HepG2 (cell line): ENCODE data around the gene TTC31. TPM values are rescaled to one million over a fixed set of nuclear protein-coding genes. Genes with fewer than 3 reads are reported as not detected.

Experiments
- ATAC-seq: fragments of 200-7000 bp; cut with Tn5 transposase; 3 replicates; pipeline ENCODE4 v1.9.1; 2020; ENCODE audit warnings: mild to moderate bottlenecking, moderate library complexity
- BruUV-seq: library from RNA; stranded (reverse); fragments of 400-500 nt; replicated peaks from 2 replicates; lab custom pipeline; 2021; lab: Mats Ljungman, UMichigan
- CTCF ChIA-PET: fragments of 300-600 bp; formaldehyde crosslinking; extraction: SDS; loops from one replicate; lab custom pipeline; 2021; ENCODE audit warnings: low total read pairs, inconsistent platforms, low intra/inter-chr PET ratio; lab: Yijun Ruan, JAX
- POLR2A ChIA-PET: fragments of 350-600 bp; sonication (Branson Sonifier 250); formaldehyde crosslinking; loops from one replicate; lab custom pipeline; 2020; ENCODE audit warnings: antibody characterized with exemption, inconsistent platforms; lab: Yijun Ruan, JAX
- DNase-seq: peaks from one replicate; pipeline ENCODE4 v3.0.0-alpha.2; 2015; ENCODE audit warnings: low spot score
- FAIRE-seq: peaks from 3 replicates; lab custom pipeline; 2011; peaks lifted over from hg19 to GRCh38; lab: Jason Lieb, UNC
- H2AFZ ChIP-seq: one replicate; pipeline ENCODE4 v1.6.1; 2011; ENCODE audit warnings: low read length, inconsistent platforms
- H3K27ac ChIP-seq: fragments of 300-600 bp; 3 replicates; pipeline ENCODE4 v1.8.0; 2011; ENCODE audit warnings: mixed run types, mild to moderate bottlenecking, mixed read lengths, low read length, inconsistent platforms; ENCODE audit not compliant: insufficient read depth; ENCODE audit errors: extremely low read length
- H3K27me3 ChIP-seq, 2 experiments: fragments of 200-600 bp in 1 of 2; 2 replicates in 1 of 2; 3 replicates in 1 of 2; pipeline versions ENCODE4 v1.6.0 to v1.8.0; 2011; ENCODE audit warnings: low read length in 2 of 2, mild to moderate bottlenecking in 2 of 2, moderate library complexity in 2 of 2, inconsistent platforms in 1 of 2; ENCODE audit not compliant: insufficient read depth in 2 of 2, control insufficient read depth in 1 of 2
- H3K36me3 ChIP-seq, 2 experiments: fragments of 200-600 bp in 1 of 2; replicated peaks in 1 of 2; 2 replicates in 1 of 2; 3 replicates in 1 of 2; pipeline versions ENCODE4 v1.5.1 to v1.8.0; 2011; ENCODE audit warnings: low read length in 2 of 2, inconsistent platforms in 1 of 2; ENCODE audit not compliant: insufficient read depth in 2 of 2, control insufficient read depth in 1 of 2
- H3K4me1 ChIP-seq: 2 replicates; pipeline ENCODE4 v1.5.1; 2012; ENCODE audit warnings: low read length, inconsistent platforms; ENCODE audit not compliant: insufficient read depth
- H3K4me2 ChIP-seq: 2 replicates; pipeline ENCODE4 v1.6.0; 2011; ENCODE audit warnings: low read depth, low read length, inconsistent platforms
- H3K4me3 ChIP-seq, 3 experiments: fragments of 200-600 bp in 1 of 3; sonication (generic), shearing (Covaris generic) in 1 of 3; replicated peaks in 1 of 3; 2 replicates each; pipeline ENCODE4 v1.5.1; 2011 to 2016; ENCODE audit warnings: low read length in 3 of 3, inconsistent platforms in 2 of 3, low read depth in 2 of 3, mild to moderate bottlenecking in 2 of 3, control low read depth in 1 of 3, mixed read lengths in 1 of 3; ENCODE audit not compliant: insufficient read depth in 1 of 3
- H3K79me2 ChIP-seq: one replicate; pipeline ENCODE4 v1.6.1; 2011; ENCODE audit warnings: low read length, inconsistent platforms; ENCODE audit not compliant: insufficient read depth
- H3K9ac ChIP-seq: 2 replicates; pipeline ENCODE4 v1.6.0; 2011; ENCODE audit warnings: mild to moderate bottlenecking, low read depth, low read length, inconsistent platforms; ENCODE audit not compliant: insufficient read depth
- H3K9me3 ChIP-seq: 2 replicates; pipeline ENCODE4 v1.5.1; 2012; ENCODE audit warnings: mild to moderate bottlenecking, low read length
- H4K20me1 ChIP-seq: 2 replicates; pipeline ENCODE4 v1.6.0; 2011; ENCODE audit warnings: inconsistent platforms, mild to moderate bottlenecking, low read length, moderate library complexity; ENCODE audit not compliant: insufficient read depth
- CREB1 ChIP-seq, 2 experiments: fragments of 450-650 bp in 1 of 2; IDR thresholded peaks; 2 replicates each; pipeline ENCODE4 v1.6.1; 2016 to 2017; ENCODE audit warnings: control low read depth in 1 of 2, mild to moderate bottlenecking in 1 of 2, missing compliant biosample characterization in 1 of 2, missing genetic modification characterization in 1 of 2
- HMG20A ChIP-seq: IDR thresholded peaks from 2 replicates; pipeline ENCODE4 v1.6.1; 2016; ENCODE audit warnings: borderline replicate concordance
- HNF4G ChIP-seq, 2 experiments: sonication (generic) in 1 of 2; formaldehyde crosslinking in 1 of 2; IDR thresholded peaks; 2 replicates each; pipeline versions ENCODE4 v1.4.0 to v1.6.1; 2011 to 2020; ENCODE audit warnings: borderline replicate concordance in 2 of 2, low read depth in 2 of 2, mild to moderate bottlenecking in 2 of 2, low read length in 1 of 2, missing genetic modification reagents in 1 of 2, moderate library complexity in 1 of 2
- NR2C2 ChIP-seq: sonication (generic); formaldehyde crosslinking; IDR thresholded peaks from 2 replicates; pipeline ENCODE4 v1.4.0; 2020; ENCODE audit warnings: missing genetic modification reagents, mild to moderate bottlenecking, moderate library complexity, borderline replicate concordance
- SMAD1 ChIP-seq: sonication (generic); formaldehyde crosslinking; IDR thresholded peaks from 2 replicates; pipeline ENCODE4 v1.4.0; 2020; ENCODE audit warnings: missing genetic modification reagents, low read depth, mild to moderate bottlenecking, borderline replicate concordance
- YY1 ChIP-seq: IDR thresholded peaks from 2 replicates; pipeline ENCODE4 v1.6.1; 2011; ENCODE audit warnings: low read length, low read depth, moderate library complexity, mild to moderate bottlenecking; ENCODE audit not compliant: insufficient read depth, insufficient replicate concordance
- ZFY ChIP-seq: sonication (generic); formaldehyde crosslinking; IDR thresholded peaks from 2 replicates; pipeline ENCODE4 v1.4.0; 2020; ENCODE audit warnings: missing genetic modification reagents
- ZNF253 ChIP-seq: sonication (generic); formaldehyde crosslinking; IDR thresholded peaks from 2 replicates; pipeline ENCODE4 v1.8.0; 2022; ENCODE audit warnings: mild to moderate bottlenecking, missing genetic modification reagents, borderline replicate concordance
- ZNF430 ChIP-seq: sonication (generic); formaldehyde crosslinking; IDR thresholded peaks from 2 replicates; pipeline ENCODE4 v1.9.0; 2021; ENCODE audit warnings: mild to moderate bottlenecking, missing genetic modification reagents
- ZNF557 ChIP-seq: sonication (generic); formaldehyde crosslinking; IDR thresholded peaks from 2 replicates; pipeline ENCODE4 v1.4.0; 2020; ENCODE audit warnings: missing genetic modification reagents
- WGBS: methylation state at CpG from one replicate; pipeline ENCODE4 v1.1.6; 2017; ENCODE audit warnings: low lambda C conversion rate; 5-methylcytosine and 5-hydroxymethylcytosine counted together
- in situ Hi-C: cut with HindIII; loops from 2 replicates; pipeline ENCODE4 v1.10.0; 2017; ENCODE audit warnings: low pct_unique_long_range_greater_than_20kb; ENCODE audit not compliant: extremely low pct_ligation_motif_present
- intact Hi-C: fragments of 100-400 bp; cut with micrococcal nuclease; formaldehyde crosslinking; loops from one replicate; pipeline ENCODE4 v1.10.0; 2022; ENCODE audit not compliant: unreplicated experiment
- polyA plus RNA-seq, 8 experiments: library from polyadenylated mRNA; depleted of rRNA in 3 of 8; stranded (reverse) in 7 of 8; unstranded in 1 of 8; fragments of >200 nt; fragmentation: Illumina TruSeq in 4 of 8; extraction: Trizol in 4 of 8; gene quantifications; 2 replicates each; pipeline versions ENCODE4 v1.2.1 to v1.2.3, GENCODE V29; 2011 to 2016; ENCODE audit warnings: low read depth in 4 of 8, missing spikeins in 1 of 8, mixed read lengths in 1 of 8; ENCODE audit not compliant: insufficient read depth in 1 of 8
- total RNA-seq, 5 experiments: library from RNA; depleted of rRNA; stranded (reverse); fragments of >200 nt; fragmentation: Illumina TruSeq; extraction: Trizol; gene quantifications; 2 replicates each; pipeline ENCODE4 v1.2.3, GENCODE V29; 2016; ENCODE audit warnings: low read depth in 1 of 5
- TF ChIP-seq, protein P1 (sequence below): sonication (generic); formaldehyde crosslinking; conservative IDR thresholded peaks from 2 replicates; pipeline ENCODE4 v1.4.0; 2020; ENCODE audit warnings: mild to moderate bottlenecking, missing genetic modification reagents, moderate library complexity
- TF ChIP-seq, protein P2 (sequence below): IDR thresholded peaks from 2 replicates; pipeline ENCODE4 v1.6.1; 2018; ENCODE audit warnings: missing genetic modification reagents, mild to moderate bottlenecking, missing compliant biosample characterization

The TTC31 gene
- total and polyA plus RNA-seq, 2 of the 13 experiments (the other 11 are each of a cell fraction or from before 2014, with no cell fraction given), result 28.3 to 39.5 TPM

DNA sequence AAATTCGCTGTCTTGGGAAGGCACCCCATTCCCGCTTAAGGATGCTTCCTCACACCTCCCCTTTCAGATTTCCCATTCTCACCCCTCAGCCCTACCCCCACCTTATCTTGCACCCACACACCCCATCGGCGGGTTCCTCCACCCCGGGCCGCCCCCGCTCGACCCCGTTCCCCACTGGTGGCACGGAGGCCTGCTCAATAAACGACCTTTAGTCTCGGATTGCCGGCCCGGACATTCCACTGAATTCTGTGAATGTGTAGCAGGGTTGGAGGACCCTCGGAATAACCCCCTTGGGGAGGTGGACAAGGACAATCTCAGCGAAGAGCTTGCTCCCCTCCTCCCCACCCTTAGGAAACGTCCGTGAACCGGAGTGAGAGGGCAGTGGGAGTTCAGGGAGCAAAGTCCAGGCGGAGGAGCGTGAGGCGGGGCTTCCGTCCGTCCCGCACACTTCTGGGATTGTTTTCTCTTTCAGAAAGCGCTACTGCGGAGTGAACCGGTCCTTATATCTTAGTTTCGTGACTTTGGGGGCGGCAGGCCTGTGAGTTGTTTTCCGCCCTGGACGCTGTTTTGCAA is 19.4 kb downstream of the TTC31 start (continued):
- peak; percentile 98 for TF ChIP-seq HNF4G (IDR thresholded peaks at IDR 0.05; ENCODE audit: borderline replicate concordance, low read depth, low read length)
- TF ChIP-seq HNF4G (CRISPR knock-in tag; IDR thresholded peaks at IDR 0.05; ENCODE audit: borderline replicate concordance, low read depth), result peak; percentile 99
- TF ChIP-seq, protein P1, sequence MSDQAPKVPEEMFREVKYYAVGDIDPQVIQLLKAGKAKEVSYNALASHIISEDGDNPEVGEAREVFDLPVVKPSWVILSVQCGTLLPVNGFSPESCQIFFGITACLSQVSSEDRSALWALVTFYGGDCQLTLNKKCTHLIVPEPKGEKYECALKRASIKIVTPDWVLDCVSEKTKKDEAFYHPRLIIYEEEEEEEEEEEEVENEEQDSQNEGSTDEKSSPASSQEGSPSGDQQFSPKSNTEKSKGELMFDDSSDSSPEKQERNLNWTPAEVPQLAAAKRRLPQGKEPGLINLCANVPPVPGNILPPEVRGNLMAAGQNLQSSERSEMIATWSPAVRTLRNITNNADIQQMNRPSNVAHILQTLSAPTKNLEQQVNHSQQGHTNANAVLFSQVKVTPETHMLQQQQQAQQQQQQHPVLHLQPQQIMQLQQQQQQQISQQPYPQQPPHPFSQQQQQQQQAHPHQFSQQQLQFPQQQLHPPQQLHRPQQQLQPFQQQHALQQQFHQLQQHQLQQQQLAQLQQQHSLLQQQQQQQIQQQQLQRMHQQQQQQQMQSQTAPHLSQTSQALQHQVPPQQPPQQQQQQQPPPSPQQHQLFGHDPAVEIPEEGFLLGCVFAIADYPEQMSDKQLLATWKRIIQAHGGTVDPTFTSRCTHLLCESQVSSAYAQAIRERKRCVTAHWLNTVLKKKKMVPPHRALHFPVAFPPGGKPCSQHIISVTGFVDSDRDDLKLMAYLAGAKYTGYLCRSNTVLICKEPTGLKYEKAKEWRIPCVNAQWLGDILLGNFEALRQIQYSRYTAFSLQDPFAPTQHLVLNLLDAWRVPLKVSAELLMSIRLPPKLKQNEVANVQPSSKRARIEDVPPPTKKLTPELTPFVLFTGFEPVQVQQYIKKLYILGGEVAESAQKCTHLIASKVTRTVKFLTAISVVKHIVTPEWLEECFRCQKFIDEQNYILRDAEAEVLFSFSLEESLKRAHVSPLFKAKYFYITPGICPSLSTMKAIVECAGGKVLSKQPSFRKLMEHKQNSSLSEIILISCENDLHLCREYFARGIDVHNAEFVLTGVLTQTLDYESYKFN, result peak; percentile 94
- peak; percentile 79 for TF ChIP-seq ZNF430 (CRISPR knock-in tag)
- peak; percentile 94 for TF ChIP-seq NR2C2 (CRISPR knock-in tag)
- TF ChIP-seq ZFY (CRISPR knock-in tag), result peak; percentile 39
- TF ChIP-seq, all 625 proteins: peak for 214

DNA sequence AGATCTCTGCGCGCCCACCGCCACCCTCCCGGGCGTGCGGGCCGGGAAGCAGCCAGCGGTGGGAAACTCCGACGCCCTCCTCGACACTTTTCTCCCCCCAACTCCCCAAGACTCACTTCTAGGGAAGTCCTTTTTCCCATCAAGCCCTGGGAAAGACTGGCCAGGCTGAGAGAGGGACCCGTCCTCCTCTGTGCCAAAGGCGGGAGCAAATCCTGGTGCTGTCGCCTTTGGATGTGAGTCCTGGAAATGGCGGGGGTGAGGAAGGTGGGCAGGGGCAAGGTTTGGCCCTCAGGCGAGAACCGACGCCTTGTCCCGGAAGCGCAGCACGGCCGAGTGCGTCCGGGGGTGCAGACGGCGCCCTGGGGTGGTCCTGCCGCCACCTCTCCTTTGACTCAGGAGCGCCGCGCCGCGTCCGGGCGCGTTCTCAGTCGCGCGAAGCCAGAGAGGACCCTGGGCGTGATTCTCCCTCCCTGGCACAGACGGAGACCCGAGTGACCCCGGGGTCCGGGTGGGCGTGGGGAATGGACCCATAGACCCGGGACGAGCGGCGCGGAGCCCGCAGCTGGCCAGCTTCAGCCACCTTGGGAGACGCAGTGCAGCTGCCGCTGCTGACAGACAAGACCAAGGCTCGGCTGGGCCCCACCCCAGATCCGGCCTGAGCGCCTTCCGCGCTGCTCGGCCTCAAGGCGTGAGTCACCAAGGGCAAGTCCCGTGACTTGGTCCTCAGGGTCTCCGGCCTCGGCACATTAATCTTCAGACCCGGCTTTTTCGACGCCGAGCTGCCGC is 20.0 kb downstream of the TTC31 start:
- Histone ChIP-seq H3K4me3 (peak overlapping the region; percentile 67 to 86 (median 82)), H3K4me2 (peak overlapping the region; percentile 92), H3K9me3 (no peaks in the 10 kb centered on the region), H3K9ac (peak overlapping the region; percentile 83), H3K27ac (peak overlapping the region; percentile 89), H3K27me3 (no peaks in the 10 kb centered on the region; a peak in 1 of 5 replicates), H2AFZ (no peak overlapping the region), H3K79me2 (peaks cover 54% of the 10 kb centered on the region), H4K20me1 (no peaks in the 10 kb centered on the region), H3K4me1 (peaks cover 68% of the 10 kb centered on the region), H3K36me3 (no peaks in the 10 kb centered on the region; a peak in 3 of 5 replicates)
- DNase-seq (peak; percentile 63), FAIRE-seq (no peak), ATAC-seq (peak; percentile 22)
- ChIA-PET CTCF (interaction anchor here (1.5 to 2.9 kb wide), 2 partner anchors 14 to 20 kb away, joined by 5 to 20 read pairs; partner anchors contain the start of genes CCDC142 and TTC31), POLR2A (interaction anchor here (1.0 to 16.5 kb wide), 22 partner anchors 8 to 324 kb away, joined by 3 to 795 read pairs (median 14); partner anchors contain the start of genes AUP1, CCDC142, DQX1 and HTRA2)
- 1% methylated on average over 45 of the region's 67 CpGs for WGBS
- in situ Hi-C loops, result no loop called here
- intact Hi-C loops, result loop anchor here (1.0 kb wide), 1 partner anchor 20 kb away; the partner anchor contains the start of gene TTC31
- TSS peak; percentile 65 for BruUV-seq
- TF ChIP-seq ZNF557 (CRISPR knock-in tag) (0 out of 2 replicates have a peak, but pooled peaks have one; percentile 9), ZNF253 (CRISPR knock-in tag) (peak; percentile 18; the same call in 1 of the 2 replicates), SMAD1 (CRISPR knock-in tag) (no peak), YY1 (peak; percentile 85), HMG20A (CRISPR knock-in tag) (no peak), CREB1 (IDR thresholded peaks at IDR 0.05) (0 out of 2 replicates have a peak, but pooled peaks have one; percentile 10), CREB1 (CRISPR knock-in tag; IDR thresholded peaks at IDR 0.05) (peak; percentile 0; the same call in 1 of the 2 replicates)
- TF ChIP-seq, protein P2, sequence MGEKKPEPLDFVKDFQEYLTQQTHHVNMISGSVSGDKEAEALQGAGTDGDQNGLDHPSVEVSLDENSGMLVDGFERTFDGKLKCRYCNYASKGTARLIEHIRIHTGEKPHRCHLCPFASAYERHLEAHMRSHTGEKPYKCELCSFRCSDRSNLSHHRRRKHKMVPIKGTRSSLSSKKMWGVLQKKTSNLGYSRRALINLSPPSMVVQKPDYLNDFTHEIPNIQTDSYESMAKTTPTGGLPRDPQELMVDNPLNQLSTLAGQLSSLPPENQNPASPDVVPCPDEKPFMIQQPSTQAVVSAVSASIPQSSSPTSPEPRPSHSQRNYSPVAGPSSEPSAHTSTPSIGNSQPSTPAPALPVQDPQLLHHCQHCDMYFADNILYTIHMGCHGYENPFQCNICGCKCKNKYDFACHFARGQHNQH (CRISPR knock-in tag), result peak; percentile 17
